ENCODE results near the gene EDARADD. TPM values are rescaled to one million over a fixed set of nuclear protein-coding genes. Genes with fewer than 3 reads are reported as not detected.

EDARADD gene
- total and polyA plus RNA-seq, 2 of the 13 experiments (the other 11 are each of a cell fraction or from before 2014, with no cell fraction given), result 0.03 TPM; not detected in 1

DNA sequence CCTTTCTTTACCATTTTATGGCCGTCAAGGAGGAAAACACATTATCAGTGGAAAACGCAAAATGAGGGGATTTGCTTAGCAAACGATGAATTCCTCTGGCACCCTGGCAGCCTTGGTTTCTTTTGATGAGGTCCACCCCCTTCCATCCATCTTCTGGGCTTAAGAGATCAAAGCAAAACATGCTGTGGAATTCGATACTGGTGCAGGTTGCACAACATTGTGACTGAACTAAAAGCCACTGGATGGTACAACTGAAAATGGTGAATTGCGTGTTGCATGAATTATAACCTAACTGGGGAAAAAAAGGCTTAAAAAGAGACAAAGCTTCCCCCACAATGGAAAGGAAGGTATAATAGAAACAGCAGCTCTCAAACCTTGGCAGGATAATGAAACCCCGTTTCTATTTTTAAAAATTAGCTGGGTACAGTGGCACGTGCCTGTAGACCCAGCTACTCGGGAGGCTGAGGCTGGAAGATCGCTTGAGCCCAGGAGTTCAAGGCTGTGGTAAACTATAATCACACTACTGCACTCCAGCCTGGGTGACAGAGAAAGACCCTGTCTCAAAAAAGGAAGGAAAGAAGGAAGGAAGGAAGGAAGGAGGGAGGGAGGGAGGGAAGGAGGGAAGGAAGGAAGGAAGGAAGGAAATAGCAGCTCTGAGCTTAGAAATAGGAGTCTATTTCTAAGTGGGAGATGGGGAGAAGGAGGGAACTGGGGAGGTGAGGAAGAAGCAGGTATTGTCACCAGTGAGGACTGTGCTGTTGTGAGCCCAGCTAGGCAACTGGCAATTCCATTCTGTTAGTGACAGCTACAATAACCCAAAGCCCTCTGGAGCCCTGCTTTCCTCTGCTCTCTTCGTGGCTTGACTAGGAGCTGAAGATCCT is 100.7 kb downstream of the EDARADD start (continued):
- TF ChIP-seq GPBP1L1 (CRISPR knock-in tag; IDR thresholded peaks at IDR 0.05) (no peak), NR2F1 (CRISPR knock-in tag; IDR thresholded peaks at IDR 0.05) (0 out of 4 replicates have a peak, but pooled peaks of 1 of the 2 experiments have one; percentile 19), CEBPB (IDR thresholded peaks at IDR 0.05; ENCODE audit: borderline replicate concordance, low read depth, low read length) (peak; percentile 98), ZNF10 (CRISPR knock-in tag; IDR thresholded peaks at IDR 0.05; ENCODE audit: borderline replicate concordance, low read depth) (no peak), ZSCAN29 (CRISPR knock-in tag; conservative IDR thresholded peaks at IDR 0.05) (no peak), ZFP36L1 (CRISPR knock-in tag; IDR thresholded peaks at IDR 0.05) (no peak), NR2C2 (CRISPR knock-in tag; IDR thresholded peaks at IDR 0.05; ENCODE audit: borderline replicate concordance) (no peak), ZNF552 (CRISPR knock-in tag; IDR thresholded peaks at IDR 0.05; ENCODE audit: borderline replicate concordance) (no peak; the same call in 1 of the 2 replicates), NPAS2 (CRISPR knock-in tag; IDR thresholded peaks at IDR 0.05; ENCODE audit: borderline replicate concordance) (no peak), U2AF1 (optimal IDR thresholded peaks at IDR 0.05; ENCODE audit: low read depth, low read length) (no peak), SOX5 (CRISPR knock-in tag; IDR thresholded peaks at IDR 0.05; ENCODE audit: borderline replicate concordance) (peak; percentile 83), CCDC6 (CRISPR knock-in tag; IDR thresholded peaks at IDR 0.05) (no peak), SNRNP70 (IDR thresholded peaks at IDR 0.05; ENCODE audit: low read depth, low read length) (no peak), ERF (CRISPR knock-in tag; IDR thresholded peaks at IDR 0.05) (peak; percentile 27; the same call in 1 of the 2 replicates)
- TF ChIP-seq, protein P1, sequence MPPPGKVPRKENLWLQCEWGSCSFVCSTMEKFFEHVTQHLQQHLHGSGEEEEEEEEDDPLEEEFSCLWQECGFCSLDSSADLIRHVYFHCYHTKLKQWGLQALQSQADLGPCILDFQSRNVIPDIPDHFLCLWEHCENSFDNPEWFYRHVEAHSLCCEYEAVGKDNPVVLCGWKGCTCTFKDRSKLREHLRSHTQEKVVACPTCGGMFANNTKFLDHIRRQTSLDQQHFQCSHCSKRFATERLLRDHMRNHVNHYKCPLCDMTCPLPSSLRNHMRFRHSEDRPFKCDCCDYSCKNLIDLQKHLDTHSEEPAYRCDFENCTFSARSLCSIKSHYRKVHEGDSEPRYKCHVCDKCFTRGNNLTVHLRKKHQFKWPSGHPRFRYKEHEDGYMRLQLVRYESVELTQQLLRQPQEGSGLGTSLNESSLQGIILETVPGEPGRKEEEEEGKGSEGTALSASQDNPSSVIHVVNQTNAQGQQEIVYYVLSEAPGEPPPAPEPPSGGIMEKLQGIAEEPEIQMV (CRISPR knock-in tag; IDR thresholded peaks at IDR 0.05; ENCODE audit: low read depth), result no peak
- TF ChIP-seq, protein P2, sequence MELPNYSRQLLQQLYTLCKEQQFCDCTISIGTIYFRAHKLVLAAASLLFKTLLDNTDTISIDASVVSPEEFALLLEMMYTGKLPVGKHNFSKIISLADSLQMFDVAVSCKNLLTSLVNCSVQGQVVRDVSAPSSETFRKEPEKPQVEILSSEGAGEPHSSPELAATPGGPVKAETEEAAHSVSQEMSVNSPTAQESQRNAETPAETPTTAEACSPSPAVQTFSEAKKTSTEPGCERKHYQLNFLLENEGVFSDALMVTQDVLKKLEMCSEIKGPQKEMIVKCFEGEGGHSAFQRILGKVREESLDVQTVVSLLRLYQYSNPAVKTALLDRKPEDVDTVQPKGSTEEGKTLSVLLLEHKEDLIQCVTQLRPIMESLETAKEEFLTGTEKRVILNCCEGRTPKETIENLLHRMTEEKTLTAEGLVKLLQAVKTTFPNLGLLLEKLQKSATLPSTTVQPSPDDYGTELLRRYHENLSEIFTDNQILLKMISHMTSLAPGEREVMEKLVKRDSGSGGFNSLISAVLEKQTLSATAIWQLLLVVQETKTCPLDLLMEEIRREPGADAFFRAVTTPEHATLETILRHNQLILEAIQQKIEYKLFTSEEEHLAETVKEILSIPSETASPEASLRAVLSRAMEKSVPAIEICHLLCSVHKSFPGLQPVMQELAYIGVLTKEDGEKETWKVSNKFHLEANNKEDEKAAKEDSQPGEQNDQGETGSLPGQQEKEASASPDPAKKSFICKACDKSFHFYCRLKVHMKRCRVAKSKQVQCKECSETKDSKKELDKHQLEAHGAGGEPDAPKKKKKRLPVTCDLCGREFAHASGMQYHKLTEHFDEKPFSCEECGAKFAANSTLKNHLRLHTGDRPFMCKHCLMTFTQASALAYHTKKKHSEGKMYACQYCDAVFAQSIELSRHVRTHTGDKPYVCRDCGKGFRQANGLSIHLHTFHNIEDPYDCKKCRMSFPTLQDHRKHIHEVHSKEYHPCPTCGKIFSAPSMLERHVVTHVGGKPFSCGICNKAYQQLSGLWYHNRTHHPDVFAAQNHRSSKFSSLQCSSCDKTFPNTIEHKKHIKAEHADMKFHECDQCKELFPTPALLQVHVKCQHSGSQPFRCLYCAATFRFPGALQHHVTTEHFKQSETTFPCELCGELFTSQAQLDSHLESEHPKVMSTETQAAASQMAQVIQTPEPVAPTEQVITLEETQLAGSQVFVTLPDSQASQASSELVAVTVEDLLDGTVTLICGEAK (IDR thresholded peaks at IDR 0.05), result no peak
- TF ChIP-seq, protein P2 (CRISPR knock-in tag; IDR thresholded peaks at IDR 0.05), result no peak; the same call in 1 of the 2 replicates

Measured in HepG2 (cell line).